ENCODE results near the gene DEAF1.

DEAF1 gene

GRCh38 chr11:618856-619627, 76.0 kb downstream of the DEAF1 start:
- Mint-ChIP-seq H3K36me3 (peaks cover 10 to 31% of the 10 kb centered on the region in 2 donors), H3K27me3 (peaks cover 7% of the 10 kb centered on the region in 2 donors), H3K9me3 (no peaks in the 10 kb centered on the region), H3K4me1 (peaks cover 12 to 22% of the 10 kb centered on the region in 2 donors), H3K4me3 (no peak overlapping the region), H3K27ac (peak overlapping the region; percentile 20)
- ATAC-seq (replicated peaks) (no peak), DNase-seq (no peak)

GRCh38 chr11:617912-618682, 76.9 kb downstream of the DEAF1 start:
- Mint-ChIP-seq H3K27ac (no peak overlapping the region), H3K9me3 (no peaks in the 10 kb centered on the region), H3K27me3 (peaks cover under 1 to 1% of the 10 kb centered on the region in 2 donors), H3K4me3 (peak overlapping the region in 1 of 2 donors; percentile 39), H3K36me3 (peaks cover 8 to 23% of the 10 kb centered on the region in 2 donors), H3K4me1 (peaks cover 13 to 32% of the 10 kb centered on the region in 2 donors)
- ATAC-seq (replicated peaks) (no peak), DNase-seq (no peak)

GRCh38 chr11:617199-617911, 77.7 kb downstream of the DEAF1 start:
- H3K4me1 Mint-ChIP-seq: peaks cover 13 to 39% of the 10 kb centered on the region in 2 donors
- H3K9me3 Mint-ChIP-seq: no peaks in the 10 kb centered on the region
- H3K36me3 Mint-ChIP-seq: peaks cover 14 to 21% of the 10 kb centered on the region in 2 donors
- H3K27ac Mint-ChIP-seq: peak overlapping the region; percentile 83
- H3K4me3 Mint-ChIP-seq: peak overlapping the region in 1 of 2 donors; percentile 93
- ATAC-seq (replicated peaks): no peak
- DNase-seq: no peak
- H3K27me3 Mint-ChIP-seq: no peaks in the 10 kb centered on the region

GRCh38 chr11:616320-617198, 78.5 kb downstream of the DEAF1 start:
- ATAC-seq (replicated peaks): no peak
- Mint-ChIP-seq H3K9me3 (no peaks in the 10 kb centered on the region), H3K4me3 (peak overlapping the region; percentile 93 to 94), H3K27ac (peak overlapping the region; percentile 98), H3K27me3 (no peaks in the 10 kb centered on the region), H3K4me1 (peaks cover 15 to 41% of the 10 kb centered on the region in 2 donors), H3K36me3 (peaks cover 17 to 22% of the 10 kb centered on the region in 2 donors)
- DNase-seq: no peak

- peaks cover 15 to 41% of the 10 kb centered on the region in 2 donors for H3K4me1 Mint-ChIP-seq
- peak within 1 kb of the TSS; percentile 93 to 94 for H3K4me3 Mint-ChIP-seq
- H3K9me3 Mint-ChIP-seq: no peaks in the 10 kb centered on the region
Measured at GRCh38 chr11:615504-616319, 79.3 kb downstream of the DEAF1 start, which contains the start of gene IRF7. TSS of gene IRF7 (minus strand) at chr11:615950. CDS start at chr11:615364, 586 bp downstream.

GRCh38 chr11:614623-615503, 80.2 kb downstream of the DEAF1 start:
- H3K36me3 Mint-ChIP-seq: peaks cover 22 to 28% of the 10 kb centered on the region in 2 donors
- no peak for DNase-seq
- H3K4me3 Mint-ChIP-seq: peak overlapping the region; percentile 93 to 94
- ATAC-seq (replicated peaks): peak in 1 of 2 donors; percentile 0
- no peaks in the 10 kb centered on the region for H3K9me3 Mint-ChIP-seq
- H3K27me3 Mint-ChIP-seq: no peaks in the 10 kb centered on the region
- H3K4me1 Mint-ChIP-seq: peaks cover 15 to 41% of the 10 kb centered on the region in 2 donors
- H3K27ac Mint-ChIP-seq: peak overlapping the region; percentile 98

More at GRCh38 chr11:615504-616319, 79.3 kb downstream of the DEAF1 start, which contains the start of gene IRF7:
- Mint-ChIP-seq H3K27me3 (no peaks in the 10 kb centered on the region), H3K27ac (peak within 1 kb of the TSS; percentile 98), H3K36me3 (peaks cover 21 to 26% of the 10 kb centered on the region in 2 donors)
- DNase-seq (peak; percentile 94), ATAC-seq (replicated peaks) (peak; percentile 96 to 97)

- Mint-ChIP-seq H3K27ac (peak overlapping the region; percentile 70), H3K27me3 (no peaks in the 10 kb centered on the region), H3K4me1 (peaks cover 15 to 41% of the 10 kb centered on the region in 2 donors), H3K9me3 (no peaks in the 10 kb centered on the region), H3K36me3 (peaks cover 22 to 28% of the 10 kb centered on the region in 2 donors), H3K4me3 (peak overlapping the region; percentile 62 to 68)
- DNase-seq (no peak), ATAC-seq (replicated peaks) (no peak)
Measured at GRCh38 chr11:614021-614622, 80.9 kb downstream of the DEAF1 start.

GRCh38 chr11:613369-613968, 81.6 kb downstream of the DEAF1 start:
- DNase-seq: no peak
- H3K9me3 Mint-ChIP-seq: no peaks in the 10 kb centered on the region
- ATAC-seq (replicated peaks): no peak
- H3K27me3 Mint-ChIP-seq: no peaks in the 10 kb centered on the region
- peaks cover 23 to 29% of the 10 kb centered on the region in 2 donors for H3K36me3 Mint-ChIP-seq
- H3K4me1 Mint-ChIP-seq: peaks cover 15 to 41% of the 10 kb centered on the region in 2 donors
- peak overlapping the region in 1 of 2 donors; percentile 6 for H3K4me3 Mint-ChIP-seq
- peak overlapping the region; percentile 42 for H3K27ac Mint-ChIP-seq

- peaks cover 15 to 41% of the 10 kb centered on the region in 2 donors for H3K4me1 Mint-ChIP-seq
- H3K27me3 Mint-ChIP-seq: no peaks in the 10 kb centered on the region
- H3K4me3 Mint-ChIP-seq: no peak overlapping the region
- no peak overlapping the region for H3K27ac Mint-ChIP-seq
- peaks cover 24 to 28% of the 10 kb centered on the region in 2 donors for H3K36me3 Mint-ChIP-seq
- H3K9me3 Mint-ChIP-seq: no peaks in the 10 kb centered on the region
- no peak for DNase-seq
- no peak for ATAC-seq (replicated peaks)
Measured at GRCh38 chr11:612961-613300, 82.1 kb downstream of the DEAF1 start.

GRCh38 chr11:612201-612960, 82.6 kb downstream of the DEAF1 start:
- no peak for DNase-seq
- H3K27me3 Mint-ChIP-seq: no peaks in the 10 kb centered on the region
- peak overlapping the region; percentile 88 for H3K27ac Mint-ChIP-seq
- H3K9me3 Mint-ChIP-seq: no peaks in the 10 kb centered on the region
- H3K4me1 Mint-ChIP-seq: peaks cover 15 to 41% of the 10 kb centered on the region in 2 donors
- peaks cover 27 to 28% of the 10 kb centered on the region in 2 donors for H3K36me3 Mint-ChIP-seq
- H3K4me3 Mint-ChIP-seq: peak overlapping the region; percentile 36 to 37
- no peak for ATAC-seq (replicated peaks)
